GM21360 (cell line): ENCODE data around the gene DUSP1.
"Not testable (repeated sequence)": the region's sequence is repeated elsewhere in the genome, so short reads cannot be mapped to it uniquely, and the experiment has no call there.

Experiments used
- ATAC-seq: cut with Tn5 transposase; IDR thresholded peaks from one replicate; pipeline ENCODE4 v1.9.1; 2021; ENCODE audit warnings: mild to moderate bottlenecking, moderate library complexity; ENCODE audit not compliant: unreplicated experiment

DUSP1 gene, protein sequence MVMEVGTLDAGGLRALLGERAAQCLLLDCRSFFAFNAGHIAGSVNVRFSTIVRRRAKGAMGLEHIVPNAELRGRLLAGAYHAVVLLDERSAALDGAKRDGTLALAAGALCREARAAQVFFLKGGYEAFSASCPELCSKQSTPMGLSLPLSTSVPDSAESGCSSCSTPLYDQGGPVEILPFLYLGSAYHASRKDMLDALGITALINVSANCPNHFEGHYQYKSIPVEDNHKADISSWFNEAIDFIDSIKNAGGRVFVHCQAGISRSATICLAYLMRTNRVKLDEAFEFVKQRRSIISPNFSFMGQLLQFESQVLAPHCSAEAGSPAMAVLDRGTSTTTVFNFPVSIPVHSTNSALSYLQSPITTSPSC

DNA sequence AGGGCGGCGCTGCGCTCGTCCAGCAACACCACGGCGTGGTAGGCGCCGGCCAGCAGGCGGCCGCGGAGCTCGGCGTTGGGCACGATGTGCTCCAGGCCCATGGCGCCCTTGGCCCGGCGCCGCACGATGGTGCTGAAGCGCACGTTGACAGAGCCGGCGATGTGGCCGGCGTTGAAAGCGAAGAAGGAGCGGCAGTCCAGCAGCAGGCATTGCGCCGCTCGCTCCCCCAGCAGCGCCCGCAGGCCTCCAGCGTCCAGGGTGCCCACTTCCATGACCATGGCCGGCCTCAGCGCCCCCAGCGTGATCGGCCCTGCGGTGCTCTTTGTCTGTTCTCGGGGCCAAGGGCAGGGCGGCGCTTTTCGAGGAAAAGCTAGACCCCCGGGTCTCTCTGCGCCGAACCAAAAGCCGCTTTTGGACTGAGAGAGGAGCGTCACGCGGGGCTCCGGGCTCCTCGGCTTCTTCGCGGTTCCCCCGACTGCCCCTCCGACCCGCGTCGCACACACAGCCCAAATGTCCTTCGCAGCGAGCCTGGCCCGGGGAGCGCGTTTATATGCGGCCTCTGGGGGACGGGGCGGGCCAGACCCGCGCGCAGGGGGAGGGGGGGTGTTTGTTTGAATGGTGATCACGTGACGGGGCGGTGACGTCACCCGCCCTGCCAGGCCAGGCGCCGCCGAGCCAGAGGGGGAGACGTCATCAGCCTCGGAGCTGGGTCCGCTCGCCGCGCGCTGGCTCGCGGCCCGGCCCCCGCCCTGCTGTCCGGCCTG, at the start of gene DUSP1:
Gene DUSP1 (minus strand): TSS at position 521 of the 764 bp plus-strand sequence. CDS start 243 bp downstream, at position 278.
- ATAC-seq = peak; percentile 43

DNA sequence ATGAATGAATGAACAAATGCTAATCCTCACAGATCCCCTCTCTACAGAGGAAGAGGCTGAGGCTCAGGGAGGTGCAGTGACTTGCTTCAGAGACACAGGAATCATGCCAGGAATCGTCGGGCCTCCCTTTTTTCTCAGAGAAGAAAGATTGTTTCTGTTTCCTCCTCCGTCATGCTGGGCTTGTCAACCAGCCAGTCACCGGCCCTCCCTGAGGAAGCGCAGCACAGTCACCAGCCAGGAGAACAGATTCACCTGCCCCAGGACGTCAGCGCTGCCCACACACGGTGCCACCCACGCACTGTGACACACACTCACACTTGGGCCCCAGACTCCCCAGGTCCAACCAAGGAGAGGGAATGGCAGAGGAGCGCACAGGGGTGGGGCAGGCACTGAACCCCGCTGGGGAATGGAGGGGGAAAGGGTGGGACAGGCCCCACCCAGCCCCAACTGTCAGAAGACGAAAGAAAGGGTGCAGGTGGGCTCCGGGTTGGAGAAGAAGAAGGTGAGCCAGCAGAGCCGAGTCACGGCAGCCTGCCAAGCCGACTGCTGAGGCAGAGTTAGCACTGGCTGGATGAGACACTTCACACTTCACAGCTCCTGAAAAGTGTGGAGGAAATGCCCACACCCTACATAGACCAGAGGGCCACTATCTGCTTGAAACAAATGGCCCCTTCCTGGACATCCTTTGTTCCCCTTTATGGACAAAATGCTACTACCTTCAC, 49.2 kb upstream of the DUSP1 start:
- ATAC-seq = no peak

DNA sequence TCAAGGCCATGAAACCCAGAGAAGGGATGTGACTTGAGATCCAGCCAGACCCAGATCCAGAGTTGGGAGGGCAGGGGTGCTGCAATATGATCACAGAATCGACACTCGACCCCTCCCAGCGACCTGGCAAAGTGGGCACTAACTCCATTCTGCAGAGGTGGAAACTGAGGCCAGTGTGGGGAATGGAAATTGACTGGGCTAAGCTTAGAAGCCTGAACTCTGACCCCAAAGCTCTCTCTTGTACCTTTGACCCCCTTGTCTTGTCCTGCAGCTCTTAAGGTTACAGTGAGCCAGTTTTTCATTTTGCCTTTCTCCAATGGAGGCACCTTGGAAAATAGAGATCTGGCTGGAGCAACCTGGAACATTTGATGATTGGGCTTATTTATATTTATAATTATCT, 48.6 kb upstream of the DUSP1 start:
- ATAC-seq = no peak

DNA sequence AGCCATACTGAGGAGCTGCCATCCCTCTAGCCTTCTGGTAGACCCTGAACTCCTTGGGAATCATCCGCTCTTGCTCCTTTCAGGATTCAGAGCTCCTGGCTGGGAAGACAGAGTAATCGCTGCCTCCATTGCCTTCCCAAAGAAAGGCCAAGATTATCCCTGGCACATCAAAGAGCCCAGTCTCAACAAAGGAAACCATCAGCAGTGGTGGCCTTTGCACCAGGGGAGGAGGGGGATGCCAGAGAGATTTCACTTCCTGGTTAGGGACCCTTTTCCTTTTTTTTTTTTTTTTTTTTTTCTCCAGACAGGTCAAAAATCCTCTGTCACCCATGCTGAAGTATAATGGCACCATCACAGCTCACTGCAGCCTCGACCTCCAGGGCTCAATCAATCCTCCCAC, 47.1 kb upstream of the DUSP1 start:
- ATAC-seq = no peak

DNA sequence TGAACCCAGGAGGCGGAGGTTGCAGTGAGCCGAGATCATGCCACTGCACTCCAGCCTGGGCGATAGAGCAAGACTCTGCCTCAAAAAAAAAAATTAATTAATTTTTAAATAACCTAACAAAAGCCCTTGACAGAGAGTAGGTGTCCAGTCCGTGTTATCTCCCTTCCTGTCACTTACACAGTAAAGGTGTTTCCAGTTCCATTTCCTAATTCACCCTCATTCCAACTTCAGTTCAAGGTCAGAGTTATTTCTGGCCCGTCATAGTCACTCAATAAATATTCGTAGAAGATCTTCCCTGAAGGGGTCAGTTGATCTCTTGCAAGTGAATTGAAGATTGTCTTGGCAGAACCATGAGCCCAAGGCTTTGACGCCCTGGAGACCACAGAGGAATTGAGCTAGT, 46.7 kb upstream of the DUSP1 start:
- ATAC-seq = no peak

DNA sequence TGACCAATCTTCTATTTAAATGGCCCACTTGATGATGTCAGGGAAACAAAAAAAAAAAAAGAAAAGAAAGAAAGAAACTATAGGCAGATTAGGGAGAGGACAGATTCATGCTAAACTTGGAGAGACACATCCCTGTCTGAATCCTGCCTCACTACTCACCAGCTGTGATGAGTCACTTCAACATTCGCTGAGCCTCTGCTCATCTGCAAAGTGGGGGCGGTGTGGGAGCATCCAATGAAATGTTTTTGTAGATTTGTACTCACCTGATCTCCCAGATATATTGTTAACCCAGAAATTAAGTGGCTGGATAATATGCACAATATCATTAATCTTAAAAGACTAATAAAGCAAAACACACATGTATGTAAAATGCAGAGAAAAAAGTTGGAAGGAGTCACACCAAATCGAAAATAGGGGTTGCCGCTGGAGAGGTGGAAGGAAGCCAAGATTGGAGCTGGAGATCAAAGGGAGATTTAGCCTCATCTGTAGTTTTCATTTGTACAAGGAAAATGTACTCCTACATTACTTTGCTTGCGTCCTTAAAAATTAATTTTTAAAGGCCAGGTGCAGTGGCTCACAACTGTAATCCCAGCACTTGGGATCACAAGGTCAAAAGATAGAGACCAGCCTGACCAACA, 46.0 kb upstream of the DUSP1 start:
- no peak for ATAC-seq

DNA sequence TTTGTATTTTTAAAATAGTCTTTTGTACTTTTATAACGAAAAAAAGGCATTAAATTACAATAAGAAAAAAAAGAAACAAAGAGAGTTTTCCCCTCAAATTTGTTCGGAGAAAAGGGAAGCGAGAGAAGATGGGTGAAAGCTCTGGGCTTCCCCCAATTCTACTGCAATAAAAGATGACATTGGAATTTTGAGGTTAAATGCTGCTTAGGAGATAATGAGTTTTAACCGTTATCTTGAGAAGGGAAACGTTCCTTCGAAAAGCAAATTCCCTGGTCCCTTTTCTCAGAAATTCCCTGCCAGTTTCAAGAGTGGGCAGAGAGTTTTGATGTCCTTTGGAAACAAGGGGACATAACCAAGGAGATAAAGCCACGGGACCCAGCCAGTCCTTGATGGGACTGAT, 44.6 kb upstream of the DUSP1 start:
- no peak for ATAC-seq

DNA sequence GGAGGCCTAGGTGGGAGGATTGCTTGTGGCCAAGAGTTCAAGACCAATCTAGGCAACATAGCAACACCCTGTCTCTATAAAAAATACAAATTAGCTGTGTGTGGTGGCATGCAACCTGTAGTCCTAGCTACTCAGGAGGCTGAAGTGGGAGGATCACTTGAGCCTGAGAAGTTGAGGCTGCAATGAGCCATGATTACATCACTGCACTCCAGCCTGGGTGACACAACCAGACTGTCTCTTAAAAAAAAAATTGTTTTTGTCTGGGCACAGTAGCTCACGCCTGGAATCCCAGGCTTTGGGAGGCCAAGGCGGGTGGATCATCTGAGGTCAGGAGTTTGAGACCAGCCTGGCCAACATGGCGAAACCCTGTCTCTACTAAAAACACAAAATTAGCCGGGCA, 40.0 kb upstream of the DUSP1 start:
- not testable (repeated sequence) for ATAC-seq

DNA sequence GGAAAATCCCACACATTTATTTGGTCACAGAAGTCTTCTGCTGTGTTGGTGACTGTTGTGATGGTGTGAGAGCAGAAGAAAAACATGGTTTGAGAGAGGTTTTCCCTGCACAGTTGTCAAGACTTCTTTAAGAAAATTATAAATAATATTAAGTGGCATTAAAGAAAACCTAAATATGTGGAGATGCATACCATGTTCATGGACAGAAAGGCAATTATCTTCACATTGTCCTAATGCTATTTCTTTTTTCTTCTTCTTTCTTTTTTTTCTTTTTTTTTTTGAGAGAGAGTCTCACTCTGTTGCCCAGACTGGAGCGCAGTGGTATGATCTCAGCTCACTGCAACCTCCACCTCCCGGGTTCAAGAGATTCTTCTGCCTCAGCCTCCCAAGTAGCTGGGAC, 38.8 kb upstream of the DUSP1 start:
- ATAC-seq = no peak

DNA sequence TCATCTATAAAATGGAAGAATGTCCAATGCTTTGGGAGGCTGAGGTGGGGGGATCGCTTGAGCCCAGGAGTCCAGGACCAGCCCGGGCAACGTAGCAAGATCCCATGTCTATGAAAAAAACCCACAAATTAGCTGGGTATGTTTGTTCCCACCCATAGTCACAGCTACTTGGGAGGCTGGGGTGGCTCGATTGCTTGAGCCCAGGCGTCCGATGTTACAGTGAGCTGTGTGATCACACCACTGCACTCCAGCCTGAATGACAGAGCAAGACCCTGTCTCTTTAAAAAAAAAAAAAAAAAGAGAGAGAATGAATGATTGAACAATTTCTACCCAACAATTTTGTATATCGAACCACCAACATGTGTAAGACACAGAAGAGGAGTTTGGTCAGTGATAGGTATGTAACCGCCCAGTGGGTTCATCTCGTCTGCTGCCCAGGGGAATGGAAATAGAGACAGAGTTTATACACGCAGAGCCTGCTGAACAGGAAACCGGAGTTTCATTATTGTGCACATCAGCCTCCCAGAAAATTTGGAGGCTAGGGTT, 36.8 kb upstream of the DUSP1 start:
- no peak for ATAC-seq

DNA sequence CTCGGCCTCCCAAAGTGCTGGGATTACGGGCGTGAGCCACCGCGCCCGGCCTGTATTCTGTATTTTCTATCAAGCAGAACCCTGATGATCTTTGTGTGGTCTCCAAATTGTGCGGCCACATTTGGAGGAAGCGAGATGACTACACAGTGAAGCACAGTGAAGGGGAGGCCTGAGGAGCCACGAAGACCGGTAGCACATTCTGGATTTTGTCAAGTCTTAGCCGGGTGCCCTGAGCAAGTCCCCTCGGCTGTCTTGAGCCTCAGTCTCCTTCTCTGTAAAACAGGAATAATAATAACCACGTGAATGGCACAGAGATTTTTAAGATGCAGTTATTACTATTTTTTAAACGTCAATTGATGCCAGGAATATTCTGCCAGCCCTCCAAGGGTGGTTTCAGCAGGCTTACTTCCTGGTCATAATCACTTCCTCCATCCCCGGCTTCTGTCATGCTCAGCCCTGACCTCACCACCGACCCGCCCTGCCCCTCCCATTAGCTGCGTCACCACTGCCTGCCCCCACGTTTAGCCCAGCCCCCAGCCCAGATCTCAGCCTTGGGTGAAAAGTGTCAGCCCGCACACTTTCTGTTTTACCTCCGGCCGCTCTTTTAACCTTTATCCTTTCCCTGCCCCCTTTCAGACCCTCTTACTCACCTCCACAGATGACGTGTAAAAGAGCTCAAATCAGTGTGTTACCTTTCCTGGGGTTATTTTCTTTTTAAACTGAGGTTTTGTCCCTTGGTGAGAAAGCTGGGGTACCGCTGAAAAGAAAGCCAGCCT, 36.1 kb upstream of the DUSP1 start:
- peak; percentile 95 for ATAC-seq

DNA sequence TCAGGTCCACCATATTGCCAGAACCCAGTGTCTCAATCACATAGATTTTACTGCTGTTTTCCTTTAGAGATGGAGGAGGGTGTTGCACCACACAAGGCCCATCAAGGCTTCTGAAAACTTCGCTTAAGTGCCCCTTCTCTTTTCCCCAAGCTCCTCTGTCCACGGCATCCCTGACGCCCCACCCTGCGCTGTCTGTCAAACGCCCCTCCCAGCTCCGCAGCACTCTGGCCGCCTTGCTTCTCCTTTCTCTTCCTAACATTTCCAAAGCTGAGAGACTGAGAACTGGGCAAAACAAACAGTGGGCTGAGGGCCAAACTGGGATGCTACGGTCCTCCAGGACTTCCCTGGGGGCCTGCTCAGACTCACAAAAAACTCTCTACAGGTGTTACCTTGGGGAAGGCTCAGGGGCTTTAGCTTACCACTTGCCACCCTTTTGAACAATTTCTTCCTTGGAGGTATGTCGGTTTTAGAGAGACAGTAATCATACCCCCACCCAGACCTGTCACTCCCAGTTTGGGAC, 34.8 kb upstream of the DUSP1 start:
- no peak for ATAC-seq

DNA sequence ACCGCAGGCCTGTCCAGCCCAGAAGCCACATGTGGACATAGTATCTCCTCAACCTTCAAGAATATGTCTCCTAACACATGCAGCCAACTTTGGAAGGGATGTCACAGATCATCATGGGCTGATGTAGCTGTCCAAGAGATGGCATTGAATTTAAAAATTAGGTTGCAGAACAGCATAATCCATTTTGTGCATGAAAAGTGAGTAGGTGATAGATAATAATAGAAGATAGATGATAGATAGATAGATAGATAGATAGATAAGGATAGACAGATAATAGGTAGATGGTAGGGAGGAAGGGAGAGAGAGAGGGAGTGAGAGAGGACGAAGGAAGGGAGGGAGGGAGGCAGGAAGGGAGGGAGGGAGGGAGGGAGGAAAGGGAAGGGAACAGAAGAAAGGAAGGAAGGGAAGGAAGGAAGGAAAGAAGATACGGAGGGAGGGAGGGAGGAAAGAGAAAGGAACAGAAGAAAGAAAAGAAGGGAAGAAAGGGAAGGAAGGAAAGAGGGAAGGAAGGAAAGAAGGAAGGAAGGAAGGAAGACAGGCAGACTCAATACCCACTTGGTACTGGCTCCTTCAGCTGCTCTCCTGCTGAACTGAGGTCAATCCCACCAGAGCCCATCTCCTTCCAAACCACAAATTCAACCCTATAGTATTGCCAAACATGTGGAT, 34.2 kb upstream of the DUSP1 start:
- ATAC-seq = no peak

DNA sequence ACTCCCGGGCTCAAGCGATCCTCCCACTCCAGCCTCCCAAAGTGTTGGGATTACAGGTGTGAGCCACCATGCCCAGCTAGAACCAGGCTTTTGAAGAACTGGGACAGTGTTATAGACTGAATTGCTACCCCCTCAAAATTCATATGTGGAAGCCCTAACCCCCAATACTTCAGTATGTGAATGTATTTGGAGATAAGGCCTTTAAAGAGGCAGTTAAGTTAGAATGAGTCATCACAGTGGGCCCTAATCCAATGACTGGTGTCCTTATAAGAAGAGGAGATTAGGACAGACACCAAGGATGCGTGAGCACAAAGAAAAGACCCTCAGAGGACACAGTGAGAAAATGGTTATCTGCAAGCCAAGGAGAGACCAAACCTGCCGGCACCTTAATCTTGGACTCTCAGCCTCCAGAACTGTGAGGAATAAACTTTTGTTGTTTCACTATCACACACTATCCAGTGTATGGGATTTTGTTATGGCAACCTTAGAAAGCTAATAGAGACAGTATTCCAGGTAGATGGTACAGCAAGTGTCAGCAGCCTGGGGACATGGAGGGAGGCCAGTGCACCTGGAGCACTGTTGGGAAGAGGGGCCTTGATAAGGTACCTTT, 31.7 kb upstream of the DUSP1 start:
- ATAC-seq = no peak

DNA sequence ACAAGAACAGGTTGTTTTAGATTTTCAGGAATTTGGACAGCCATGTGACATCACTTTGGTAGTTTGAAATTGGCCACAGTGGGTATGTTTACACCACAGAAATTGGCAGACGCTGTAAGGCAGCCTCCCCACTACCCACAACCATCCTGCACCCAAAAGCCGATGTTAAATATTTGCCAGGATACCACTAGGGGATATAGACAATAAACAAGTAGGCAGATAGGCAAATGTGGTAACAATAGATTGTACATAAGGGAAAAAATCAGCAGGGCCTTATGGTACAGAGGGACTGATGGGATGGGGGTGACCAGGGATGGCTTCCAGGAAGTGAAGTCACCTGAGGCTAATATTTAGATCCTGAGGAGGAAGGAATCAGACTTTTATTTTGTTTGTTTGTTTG, 31.1 kb upstream of the DUSP1 start:
- no peak for ATAC-seq

DNA sequence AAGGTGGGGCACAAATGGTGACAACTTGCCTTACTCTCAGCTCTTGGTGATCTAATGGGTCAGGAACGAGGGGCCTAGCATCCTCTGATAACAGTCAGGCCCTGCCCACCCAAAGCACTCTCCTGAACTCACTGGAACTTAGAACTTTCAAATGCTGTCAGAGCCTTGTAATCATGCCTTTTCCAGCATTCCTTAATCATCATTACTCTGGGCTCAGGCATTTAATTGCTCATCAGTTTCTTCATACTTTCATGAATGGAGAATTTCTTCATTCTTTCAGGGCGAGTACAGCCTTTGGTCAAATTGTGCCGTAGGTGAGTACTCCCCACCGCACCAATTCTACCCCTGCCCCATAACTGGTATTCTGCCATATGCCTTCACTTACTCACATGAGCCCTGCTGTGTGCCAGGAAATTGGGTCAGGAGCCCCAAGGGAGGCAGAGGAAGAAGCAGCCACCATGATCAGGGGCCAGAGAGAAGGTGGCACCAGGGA, 30.2 kb upstream of the DUSP1 start:
- ATAC-seq = no peak

DNA sequence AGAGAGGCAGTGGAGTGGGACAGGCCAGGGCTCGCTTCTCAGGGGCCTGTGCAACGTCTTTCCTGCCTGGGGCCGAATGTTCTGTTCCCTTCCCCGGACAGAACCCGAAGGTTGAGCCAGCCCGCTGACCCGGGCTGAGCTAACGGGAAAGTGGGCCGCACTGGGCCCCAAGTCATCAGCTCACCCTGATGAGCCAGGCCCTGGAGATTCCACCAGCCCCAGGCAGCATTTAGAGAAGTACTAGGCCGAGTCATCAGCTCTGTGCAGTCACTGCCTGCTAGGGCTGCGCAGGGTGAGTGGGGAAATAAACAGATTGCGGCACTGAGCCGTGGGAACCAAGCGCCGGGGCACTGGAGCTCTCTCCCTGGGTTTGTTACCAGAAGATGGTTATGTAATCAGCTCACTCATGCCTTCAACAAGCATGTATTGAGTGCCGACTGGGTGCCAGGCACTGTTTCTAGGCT, 29.1 kb upstream of the DUSP1 start:
- no peak for ATAC-seq

DNA sequence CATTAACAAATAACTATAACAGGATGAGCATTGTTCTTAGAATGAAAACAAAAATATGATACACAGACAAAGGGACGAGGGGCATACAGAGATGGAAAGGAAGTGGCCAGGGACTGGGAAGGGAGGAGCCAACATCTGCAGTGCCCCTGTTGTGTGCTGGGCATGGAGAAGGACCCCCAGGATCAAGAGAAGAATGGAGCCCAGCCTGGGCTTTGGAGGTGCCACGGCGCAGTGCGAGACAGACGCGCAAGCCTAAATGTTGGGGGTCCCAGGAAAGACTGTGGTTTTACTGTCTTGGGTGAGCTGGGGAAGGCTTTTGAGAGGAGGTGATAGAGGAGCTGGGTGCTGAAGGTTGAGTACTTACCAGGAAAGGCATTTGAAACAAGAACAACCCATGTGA, 28.4 kb upstream of the DUSP1 start:
- no peak for ATAC-seq
